Common myeloid progenitor, CD34-positive (primary cell): ENCODE data around the gene FAM53B.

Experiments used
- CTCF ChIA-PET: fragments of 350-600 bp; sonication (Branson Sonifier 250); formaldehyde crosslinking; loops from one replicate; lab custom pipeline; 2021; ENCODE audit warnings: antibody characterized with exemption; lab: Charles Lee
- POLR2A ChIA-PET: fragments of 350-600 bp; sonication (Branson Sonifier 250); formaldehyde crosslinking; loops from one replicate; lab custom pipeline; 2021; ENCODE audit warnings: antibody characterized with exemption; lab: Charles Lee
- DNase-seq, 3 donors: peaks; one replicate each; pipeline versions ENCODE4 v3.0.0 to v3.0.0-alpha.2; 2013
- H3K27ac ChIP-seq, 2 experiments: 1 replicate in 1 of 2; 2 replicates in 1 of 2; pipeline ENCODE4 v1.7.0; 2013; ENCODE audit warnings: inconsistent platforms in 2 of 2, low read length in 2 of 2, mild to moderate bottlenecking in 2 of 2, low read depth in 1 of 2, moderate library complexity in 1 of 2; ENCODE audit not compliant: severe bottlenecking in 2 of 2, insufficient read depth in 1 of 2, poor library complexity in 1 of 2
- H3K27me3 ChIP-seq, 5 experiments: replicated peaks in 2 of 5; 1 replicate in 3 of 5; 2 replicates in 2 of 5; pipeline versions ENCODE4 v1.6.1 to v1.7.0; 2013; ENCODE audit warnings: low read length in 4 of 5, mild to moderate bottlenecking in 2 of 5, moderate library complexity in 2 of 5, inconsistent platforms in 1 of 5; ENCODE audit not compliant: insufficient read depth in 5 of 5, control insufficient read depth in 4 of 5
- H3K36me3 ChIP-seq, 4 experiments: 1 replicate in 2 of 4; 2 replicates in 2 of 4; pipeline versions ENCODE4 v1.6.1 to v1.7.0; 2013; ENCODE audit warnings: low read length in 3 of 4, control low read depth in 1 of 4, mild to moderate bottlenecking in 1 of 4; ENCODE audit not compliant: control insufficient read depth in 4 of 4, insufficient read depth in 4 of 4
- H3K4me1 ChIP-seq, 4 experiments: 1 replicate in 3 of 4; 2 replicates in 1 of 4; pipeline versions ENCODE4 v1.6.1 to v1.7.1; 2013; ENCODE audit warnings: low read length in 3 of 4, mild to moderate bottlenecking in 3 of 4, control low read depth in 1 of 4, inconsistent platforms in 1 of 4, moderate library complexity in 1 of 4; ENCODE audit not compliant: control insufficient read depth in 4 of 4, insufficient read depth in 4 of 4; ENCODE audit errors: control extremely low read depth in 1 of 4
- H3K4me3 ChIP-seq, 7 experiments: 1 replicate in 4 of 7; 2 replicates in 3 of 7; pipeline versions ENCODE4 v1.5.1 to v1.7.0; 2013; ENCODE audit warnings: mild to moderate bottlenecking in 7 of 7, low read length in 6 of 7, moderate library complexity in 6 of 7, inconsistent platforms in 2 of 7, low read depth in 2 of 7, control low read depth in 1 of 7; ENCODE audit not compliant: insufficient read depth in 4 of 7, control insufficient read depth in 1 of 7; ENCODE audit errors: extremely low read depth in 1 of 7
- H3K9me3 ChIP-seq, 5 experiments: 1 replicate in 4 of 5; 2 replicates in 1 of 5; pipeline versions ENCODE4 v1.6.1 to v1.7.1; 2013; ENCODE audit warnings: low read length in 4 of 5, mild to moderate bottlenecking in 2 of 5, inconsistent platforms in 1 of 5, low read depth in 1 of 5, moderate library complexity in 1 of 5; ENCODE audit not compliant: control insufficient read depth in 4 of 5, insufficient read depth in 2 of 5; ENCODE audit errors: control extremely low read depth in 1 of 5
- WGBS: methylation state at CpG from one replicate; pipeline ENCODE4 v1.1.5; 2013; ENCODE audit not compliant: insufficient coverage; 5-methylcytosine and 5-hydroxymethylcytosine counted together

FAM53B gene

GRCh38 chr10:124654686-124655085 lies 89.5 kb downstream of the FAM53B start:
- Histone ChIP-seq H3K4me3 (no peak overlapping the region), H3K36me3 (peaks cover 0 to 25% (median 5%) of the 10 kb centered on the region in 4 experiments), H3K27ac (no peak overlapping the region), H3K4me1 (peaks cover 9 to 67% (median 41%) of the 10 kb centered on the region in 4 experiments), H3K27me3 (no peaks in the 10 kb centered on the region), H3K9me3 (no peaks in the 10 kb centered on the region)
- WGBS, result 68% methylated on average over 5 of the region's 7 CpGs
- CTCF ChIA-PET, result interaction anchor here (0.6 to 1.8 kb wide), 8 partner anchors 9 to 132 kb away, joined by 3 to 11 read pairs (median 4); no protein-coding TSS in a partner anchor
- POLR2A ChIA-PET, result no interaction called here
- DNase-seq, result no peak

- no peak for DNase-seq
- WGBS, result 95% methylated on average over 9 of the region's 17 CpGs
- no peaks in the 10 kb centered on the region for H3K27me3 ChIP-seq
- POLR2A ChIA-PET, result no interaction called here
- H3K9me3 ChIP-seq, result no peaks in the 10 kb centered on the region
- H3K4me3 ChIP-seq, result no peak overlapping the region
- H3K27ac ChIP-seq, result no peak overlapping the region
- peaks cover 14 to 73% (median 47%) of the 10 kb centered on the region in 4 experiments for H3K4me1 ChIP-seq
- CTCF ChIA-PET, result interaction anchor here (0.6 to 1.8 kb wide), 6 partner anchors 10 to 122 kb away, joined by 3 to 11 read pairs (median 4); no protein-coding TSS in a partner anchor
- H3K36me3 ChIP-seq, result peaks cover 0 to 25% (median 5%) of the 10 kb centered on the region in 4 experiments
Observed at GRCh38 chr10:124653811-124654651, 90.1 kb downstream of the FAM53B start.

DNA sequence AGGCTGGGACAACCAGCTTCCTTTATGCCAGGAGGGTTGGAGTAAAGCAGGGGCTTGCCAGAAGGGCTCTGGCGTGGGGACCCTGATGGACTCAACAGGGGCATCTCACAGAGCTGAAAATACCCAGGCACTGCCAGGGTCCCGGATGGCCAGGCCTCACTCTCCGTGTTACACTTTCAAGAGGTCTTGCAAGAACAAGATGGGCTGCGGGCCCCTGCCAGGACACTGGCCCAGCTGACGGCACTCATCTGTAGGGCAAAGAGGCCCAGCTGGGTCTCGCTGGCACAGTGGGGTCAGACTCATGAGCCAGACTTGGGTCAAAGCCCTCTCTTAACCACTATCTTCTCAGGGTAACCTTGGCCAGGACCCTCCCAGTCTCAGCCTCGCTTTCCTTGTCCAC lies 90.9 kb downstream of the FAM53B start:
- H3K36me3 ChIP-seq, result peaks cover 0 to 20% (median 5%) of the 10 kb centered on the region in 4 experiments
- no peaks in the 10 kb centered on the region for H3K9me3 ChIP-seq
- H3K27me3 ChIP-seq, result no peaks in the 10 kb centered on the region
- no peak for DNase-seq
- 86% methylated on average over 7 of the region's 7 CpGs for WGBS
- H3K4me1 ChIP-seq, result peaks cover 15 to 77% (median 54%) of the 10 kb centered on the region in 4 experiments
- ChIA-PET POLR2A (interaction anchor here (0.6 kb wide), 1 partner anchor 32 kb away, joined by 3 read pairs; no protein-coding TSS in a partner anchor), CTCF (interaction anchor here (0.8 to 2.1 kb wide), 6 partner anchors 11 to 68 kb away, joined by 3 to 6 read pairs (median 4); no protein-coding TSS in a partner anchor)
- H3K27ac ChIP-seq, result no peak overlapping the region
- no peak overlapping the region for H3K4me3 ChIP-seq

DNA sequence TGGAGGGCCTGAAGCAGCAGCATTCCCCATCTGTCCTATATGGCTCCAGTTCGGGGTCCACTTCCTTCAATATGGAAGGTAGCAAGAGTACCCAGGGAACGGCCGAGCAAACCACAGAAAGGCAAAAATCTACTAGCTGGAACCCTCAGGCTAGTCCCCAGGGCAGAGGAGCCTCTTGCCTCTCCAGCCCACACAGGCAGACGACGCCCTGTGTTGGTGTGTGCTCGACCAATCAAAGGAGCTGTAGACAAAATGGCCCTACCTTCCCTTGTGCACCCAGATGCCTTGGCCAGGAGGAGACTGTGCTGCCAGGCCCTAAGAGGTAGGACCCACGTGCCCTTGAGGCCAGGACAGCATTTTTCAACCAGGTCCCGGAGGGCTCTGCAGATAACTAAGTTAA lies 91.5 kb downstream of the FAM53B start:
- Histone ChIP-seq H3K9me3 (no peaks in the 10 kb centered on the region), H3K27ac (peak overlapping the region in 1 of 2 experiments; percentile 31), H3K4me3 (no peak overlapping the region), H3K27me3 (no peaks in the 10 kb centered on the region), H3K4me1 (peaks cover 15 to 77% (median 57%) of the 10 kb centered on the region in 4 experiments), H3K36me3 (peaks cover 0 to 20% (median 5%) of the 10 kb centered on the region in 4 experiments)
- POLR2A ChIA-PET, result interaction anchor here (0.6 kb wide), 1 partner anchor 32 kb away, joined by 3 read pairs; no protein-coding TSS in a partner anchor
- DNase-seq, result no peak
- WGBS, result 95% methylated on average over 7 of the region's 8 CpGs
- CTCF ChIA-PET, result interaction anchor here (0.8 to 2.1 kb wide), 6 partner anchors 12 to 69 kb away, joined by 3 to 6 read pairs (median 4); no protein-coding TSS in a partner anchor

DNA sequence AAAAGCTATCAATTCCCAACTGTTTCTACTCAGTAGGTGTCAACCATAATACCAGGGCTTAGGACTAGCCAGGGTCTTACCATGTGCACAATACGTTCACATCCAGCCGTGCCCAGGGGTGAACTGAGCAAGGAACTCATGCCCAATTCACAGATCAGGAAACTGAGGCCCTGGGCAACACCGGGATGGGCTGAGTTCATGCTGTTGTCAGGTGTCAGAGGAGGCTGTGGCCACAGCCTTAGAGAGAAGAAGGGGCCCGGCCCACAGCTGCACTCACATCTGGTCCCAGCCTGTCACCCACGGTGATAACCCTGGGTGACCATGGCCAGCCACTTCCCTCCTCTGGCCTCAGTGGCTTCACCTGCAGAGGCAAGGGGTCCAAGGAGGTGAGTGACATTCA lies 92.0 kb downstream of the FAM53B start:
- no peaks in the 10 kb centered on the region for H3K9me3 ChIP-seq
- peak overlapping the region in 1 of 2 experiments; percentile 31 for H3K27ac ChIP-seq
- ChIA-PET POLR2A (no interaction called here), CTCF (interaction anchor here (1.0 to 2.1 kb wide), 3 partner anchors 13 to 35 kb away, joined by 3 to 6 read pairs (median 4); no protein-coding TSS in a partner anchor)
- no peaks in the 10 kb centered on the region for H3K27me3 ChIP-seq
- DNase-seq, result no peak
- H3K4me3 ChIP-seq, result no peak overlapping the region
- H3K4me1 ChIP-seq, result peaks cover 16 to 77% (median 60%) of the 10 kb centered on the region in 4 experiments
- H3K36me3 ChIP-seq, result peaks cover 0 to 20% (median 5%) of the 10 kb centered on the region in 4 experiments
- WGBS, result 100% methylated on average over 4 of the region's 5 CpGs

GRCh38 chr10:124651402-124651891 lies 92.7 kb downstream of the FAM53B start:
- peak in 1 of 3 donors; percentile 40 for DNase-seq
- Histone ChIP-seq H3K27me3 (no peaks in the 10 kb centered on the region), H3K4me1 (peaks cover 16 to 83% (median 67%) of the 10 kb centered on the region in 4 experiments)

More at GRCh38 chr10:124651402-124651891, 92.7 kb downstream of the FAM53B start:
- WGBS, result 65% methylated on average over 14 of the region's 14 CpGs
- ChIA-PET POLR2A (interaction anchor here (0.9 kb wide), 1 partner anchor 19 kb away, joined by 3 read pairs; no protein-coding TSS in a partner anchor), CTCF (interaction anchor here (0.5 to 9.5 kb wide), 3 partner anchors 20 to 90 kb away, joined by 3 to 54 read pairs (median 6); no protein-coding TSS in a partner anchor)
- peaks cover 0 to 22% (median 4%) of the 10 kb centered on the region in 4 experiments for H3K36me3 ChIP-seq
- peak overlapping the region in 1 of 2 experiments; percentile 45 for H3K27ac ChIP-seq
- H3K9me3 ChIP-seq, result no peaks in the 10 kb centered on the region
- H3K4me3 ChIP-seq, result peak overlapping the region in 2 of 7 experiments; percentile 34 to 59
